Measurements from ENCODE around the gene ZBTB42. TPM values are rescaled to one million over a fixed set of nuclear protein-coding genes. Genes with fewer than 3 reads are reported as not detected.

ZBTB42 gene
- total RNA-seq = 10 to 100 TPM in 1 of 3 donors, 1 to 10 TPM in 2; 3.5 to 11.4 (median 9.2) TPM

DNA sequence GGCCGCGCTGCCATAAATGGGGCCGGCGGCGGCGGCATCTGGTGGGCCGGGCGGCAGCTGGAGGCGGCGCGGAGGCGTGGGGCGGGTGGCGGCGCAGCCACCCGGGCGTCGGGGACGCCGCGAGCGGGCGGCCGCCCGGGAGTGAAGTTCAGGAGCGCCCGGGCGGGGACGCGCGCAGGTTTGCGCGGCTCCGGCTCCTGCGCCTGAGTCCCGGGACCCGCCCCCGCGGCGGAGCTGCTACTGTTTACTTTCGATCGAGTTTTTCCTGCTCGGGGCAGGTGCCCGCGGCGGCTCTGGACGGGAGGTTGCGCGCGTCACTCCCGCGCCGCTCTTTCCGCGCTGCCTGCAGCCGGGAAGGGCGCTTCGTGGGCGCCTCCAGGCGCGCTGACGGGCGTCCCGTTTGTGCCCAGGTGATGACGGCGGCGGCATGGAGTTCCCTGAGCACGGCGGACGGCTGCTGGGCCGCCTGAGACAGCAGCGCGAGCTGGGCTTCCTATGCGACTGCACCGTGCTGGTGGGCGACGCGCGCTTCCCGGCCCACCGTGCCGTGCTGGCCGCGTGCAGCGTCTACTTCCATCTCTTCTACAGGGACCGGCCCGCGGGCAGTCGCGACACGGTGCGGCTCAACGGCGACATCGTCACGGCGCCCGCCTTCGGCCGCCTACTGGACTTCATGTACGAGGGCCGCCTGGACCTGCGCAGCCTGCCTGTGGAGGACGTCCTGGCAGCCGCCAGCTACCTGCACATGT, at the start of gene ZBTB42:
ZBTB42 (plus strand) TSS at position 331 of the 749 bp plus-strand sequence; CDS start at position 428, 97 bp downstream.
- DNase-seq (ENCODE audit: low spot score in 2 of 2) = peak; percentile 76 to 91
- Histone ChIP-seq H3K4me1 (peaks cover 10 to 11% of the 10 kb centered on the region in 2 donors), H3K27me3 (no peaks in the 10 kb centered on the region), H3K27ac (peak within 1 kb of the TSS; percentile 97 to 98), H3K36me3 (no peaks in the 10 kb centered on the region), H3K4me3 (peak within 1 kb of the TSS; percentile 75 to 80 (median 76)), H3K9me3 (no peaks in the 10 kb centered on the region)
- intact Hi-C loops (cut with DNase I; ENCODE audit: low total_unique reads) = no loop called here
- TF ChIP-seq POLR2AphosphoS5 (IDR thresholded peaks at IDR 0.05) (peak; percentile 35 to 39 (median 37)), POLR2A (IDR thresholded peaks at IDR 0.05) (no peak)
- TF ChIP-seq, protein P1, sequence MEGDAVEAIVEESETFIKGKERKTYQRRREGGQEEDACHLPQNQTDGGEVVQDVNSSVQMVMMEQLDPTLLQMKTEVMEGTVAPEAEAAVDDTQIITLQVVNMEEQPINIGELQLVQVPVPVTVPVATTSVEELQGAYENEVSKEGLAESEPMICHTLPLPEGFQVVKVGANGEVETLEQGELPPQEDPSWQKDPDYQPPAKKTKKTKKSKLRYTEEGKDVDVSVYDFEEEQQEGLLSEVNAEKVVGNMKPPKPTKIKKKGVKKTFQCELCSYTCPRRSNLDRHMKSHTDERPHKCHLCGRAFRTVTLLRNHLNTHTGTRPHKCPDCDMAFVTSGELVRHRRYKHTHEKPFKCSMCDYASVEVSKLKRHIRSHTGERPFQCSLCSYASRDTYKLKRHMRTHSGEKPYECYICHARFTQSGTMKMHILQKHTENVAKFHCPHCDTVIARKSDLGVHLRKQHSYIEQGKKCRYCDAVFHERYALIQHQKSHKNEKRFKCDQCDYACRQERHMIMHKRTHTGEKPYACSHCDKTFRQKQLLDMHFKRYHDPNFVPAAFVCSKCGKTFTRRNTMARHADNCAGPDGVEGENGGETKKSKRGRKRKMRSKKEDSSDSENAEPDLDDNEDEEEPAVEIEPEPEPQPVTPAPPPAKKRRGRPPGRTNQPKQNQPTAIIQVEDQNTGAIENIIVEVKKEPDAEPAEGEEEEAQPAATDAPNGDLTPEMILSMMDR (IDR thresholded peaks at IDR 0.05) = peak in 1 of 3 donors; percentile 10

DNA sequence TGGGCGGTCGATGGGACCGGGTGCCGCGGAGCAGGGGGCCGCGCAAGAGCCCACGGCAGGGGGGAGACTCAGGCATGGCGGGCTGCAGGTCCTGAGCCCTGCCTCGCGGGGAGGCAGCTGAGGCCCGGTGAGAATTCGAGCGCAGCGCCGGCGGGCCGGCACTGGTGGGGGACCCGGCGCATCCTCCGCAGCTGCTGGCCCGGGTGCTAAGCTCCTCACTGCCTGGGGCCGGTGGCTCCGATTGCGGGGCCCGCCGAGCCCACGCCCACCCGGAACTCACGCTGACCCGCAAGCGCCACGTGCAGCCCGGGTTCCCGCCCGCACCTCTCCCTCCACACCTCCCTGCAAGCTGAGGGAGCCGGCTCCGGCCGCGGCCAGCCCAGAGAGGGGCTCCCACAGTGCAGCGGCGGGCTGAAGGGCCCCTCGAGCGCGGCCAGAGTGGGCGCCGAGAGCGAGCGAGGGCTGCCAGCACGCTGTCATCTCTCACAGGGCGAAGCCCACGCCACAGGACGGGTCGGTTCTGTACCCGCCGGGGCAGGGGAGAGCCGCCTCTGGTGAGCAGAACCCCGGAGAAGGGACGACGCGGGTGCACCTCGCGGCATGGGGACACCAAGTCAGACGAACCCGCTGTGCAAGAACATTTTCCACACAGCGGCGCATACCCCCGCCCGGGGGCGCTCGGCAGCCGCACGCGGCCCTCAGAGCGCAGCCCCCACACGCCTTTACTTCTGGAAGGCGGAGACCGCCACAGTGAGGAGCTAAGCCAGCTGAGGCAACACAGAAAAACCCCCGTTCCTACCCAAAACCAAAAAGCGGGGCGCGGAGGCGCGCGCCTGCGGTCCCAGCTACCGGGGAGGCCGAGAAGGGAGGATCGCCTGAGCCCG, 49.1 kb upstream of the ZBTB42 start:
- peaks cover 3 to 9% of the 10 kb centered on the region in 2 donors for H3K4me1 ChIP-seq
- intact Hi-C loops (cut with DNase I; ENCODE audit: low total_unique reads) = no loop called here
- H3K27ac ChIP-seq = peak overlapping the region; percentile 89 to 91
- H3K27me3 ChIP-seq = no peaks in the 10 kb centered on the region
- DNase-seq (ENCODE audit: low spot score in 2 of 2) = no peak
- no peaks in the 10 kb centered on the region for H3K9me3 ChIP-seq
- peak overlapping the region; percentile 87 to 98 (median 97) for H3K4me3 ChIP-seq
- TF ChIP-seq POLR2A (IDR thresholded peaks at IDR 0.05) (no peak), POLR2AphosphoS5 (IDR thresholded peaks at IDR 0.05) (no peak)
- TF ChIP-seq, protein P1 (IDR thresholded peaks at IDR 0.05) = no peak
- H3K36me3 ChIP-seq = no peaks in the 10 kb centered on the region

- no peak for DNase-seq (ENCODE audit: low spot score in 2 of 2)
- intact Hi-C loops (cut with DNase I; ENCODE audit: low total_unique reads) = no loop called here
- H3K4me1 ChIP-seq = peaks cover 3 to 9% of the 10 kb centered on the region in 2 donors
These were observed 48.5 kb upstream of the ZBTB42 start for GRCh38 chr14:104752423-104752734.

GRCh38 chr14:104752735-104753527, 48.0 kb upstream of the ZBTB42 start, which contains the start of gene SIVA1:
Gene SIVA1, plus strand, starts transcription at chr14:104753147. Its CDS starts 55 bp downstream, at chr14:104753202.
- H3K27me3 ChIP-seq = no peaks in the 10 kb centered on the region
- intact Hi-C loops (cut with DNase I; ENCODE audit: low total_unique reads) = no loop called here

More at GRCh38 chr14:104752423-104752734, 48.5 kb upstream of the ZBTB42 start:
- no peaks in the 10 kb centered on the region for H3K27me3 ChIP-seq
- TF ChIP-seq, protein P1 (IDR thresholded peaks at IDR 0.05) = no peak
- TF ChIP-seq POLR2AphosphoS5 (IDR thresholded peaks at IDR 0.05) (no peak), POLR2A (IDR thresholded peaks at IDR 0.05) (no peak)
- H3K9me3 ChIP-seq = no peaks in the 10 kb centered on the region
- peak overlapping the region; percentile 87 to 98 (median 97) for H3K4me3 ChIP-seq
- H3K27ac ChIP-seq = peak overlapping the region; percentile 89 to 91
- H3K36me3 ChIP-seq = no peaks in the 10 kb centered on the region

More at GRCh38 chr14:104752735-104753527, 48.0 kb upstream of the ZBTB42 start, which contains the start of gene SIVA1:
- H3K27ac ChIP-seq = peak within 1 kb of the TSS; percentile 89 to 91
- TF ChIP-seq, protein P1 (IDR thresholded peaks at IDR 0.05) = no peak
- TF ChIP-seq POLR2AphosphoS5 (IDR thresholded peaks at IDR 0.05) (peak; percentile 92 to 95 (median 92)), POLR2A (IDR thresholded peaks at IDR 0.05) (peak; percentile 81)
- H3K4me3 ChIP-seq = peak within 1 kb of the TSS; percentile 87 to 98 (median 97)
- peaks cover 3 to 9% of the 10 kb centered on the region in 2 donors for H3K4me1 ChIP-seq
- H3K9me3 ChIP-seq = no peaks in the 10 kb centered on the region
- H3K36me3 ChIP-seq = peaks cover 4% of the 10 kb centered on the region
- peak; percentile 99 for DNase-seq (ENCODE audit: low spot score in 2 of 2)
